Measurements from ENCODE around the gene SLC39A11.
"Not testable (repeated sequence)": the region's sequence is repeated elsewhere in the genome, so short reads cannot be mapped to it uniquely, and the experiment has no call there.

Gene SLC39A11

DNA sequence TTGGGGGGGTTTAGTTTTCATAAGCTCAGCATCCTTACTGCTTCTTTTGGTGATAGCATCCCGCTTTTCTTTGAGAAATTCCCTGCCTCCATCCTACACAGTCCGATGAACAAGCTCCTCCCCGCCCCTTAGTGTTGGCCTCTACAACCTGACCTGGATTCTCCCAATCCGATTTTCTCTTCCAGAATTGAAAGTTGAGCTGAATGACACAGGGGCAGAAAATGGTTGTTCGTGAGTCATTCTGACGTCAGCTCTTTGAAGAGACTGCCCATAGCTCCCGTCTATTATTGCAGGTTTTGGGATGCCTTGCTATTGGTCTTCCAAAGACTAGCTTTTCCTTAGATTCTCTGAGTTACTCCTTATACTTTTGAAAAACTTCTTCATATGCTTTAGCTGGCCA is 279.7 kb downstream of the SLC39A11 start:
- DNase-seq = no peak

DNA sequence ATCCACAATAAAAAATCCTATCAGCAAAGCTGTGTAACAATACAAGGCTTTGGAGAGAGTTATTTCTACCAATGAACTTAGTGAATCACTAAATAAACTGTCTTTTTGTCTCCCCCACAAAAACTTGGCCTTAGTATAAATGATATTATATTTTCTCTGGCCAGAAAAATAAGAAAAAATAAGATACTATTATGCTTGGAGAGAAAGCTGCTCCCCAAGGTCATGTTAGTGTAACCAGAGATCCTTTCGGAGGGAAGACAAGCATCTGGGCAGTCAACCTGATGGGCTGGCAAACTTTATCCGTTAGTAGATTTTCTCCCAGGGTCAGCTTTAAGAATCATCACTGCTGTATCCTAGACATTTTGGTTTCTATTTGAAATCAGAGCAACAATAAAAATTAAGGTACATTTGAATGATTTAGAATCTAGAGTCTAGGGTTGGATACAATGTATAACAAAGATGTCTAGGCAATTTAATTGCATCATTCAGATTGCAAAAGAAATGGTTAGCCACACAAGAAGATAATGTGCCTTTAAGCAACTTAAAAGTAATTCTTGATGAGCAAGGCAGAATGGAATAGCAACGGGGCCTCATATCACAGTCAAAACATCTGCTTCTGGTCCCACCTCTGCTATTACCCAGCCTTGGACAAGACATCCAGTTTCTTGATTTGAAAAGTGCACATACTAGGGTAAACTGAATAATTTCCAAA is 280.4 kb downstream of the SLC39A11 start:
- no peak for DNase-seq

DNA sequence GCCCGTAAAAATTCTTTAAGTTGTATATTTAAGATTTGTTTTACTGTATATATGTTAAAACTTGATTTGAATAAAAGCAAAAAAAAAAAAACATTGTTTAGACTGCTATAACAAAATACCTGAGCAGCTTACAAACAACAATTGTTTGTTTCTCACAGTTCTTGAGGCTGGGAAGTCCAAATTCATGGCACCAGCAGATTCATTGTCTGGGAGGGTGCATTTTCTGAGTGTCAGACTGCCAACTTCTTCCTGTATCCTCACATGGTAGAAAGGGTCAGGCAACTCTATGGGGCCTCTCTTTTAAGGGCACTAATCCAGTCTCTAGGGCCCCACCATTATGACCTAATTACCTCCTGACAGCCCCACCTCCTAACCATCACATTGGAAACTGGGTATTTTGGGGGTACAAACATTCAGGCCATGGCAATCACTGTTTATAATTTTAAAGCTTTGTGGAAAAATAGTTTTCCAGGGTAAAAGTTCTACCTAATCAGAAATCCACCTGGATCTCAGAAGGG is 281.4 kb downstream of the SLC39A11 start:
- no peak for DNase-seq

DNA sequence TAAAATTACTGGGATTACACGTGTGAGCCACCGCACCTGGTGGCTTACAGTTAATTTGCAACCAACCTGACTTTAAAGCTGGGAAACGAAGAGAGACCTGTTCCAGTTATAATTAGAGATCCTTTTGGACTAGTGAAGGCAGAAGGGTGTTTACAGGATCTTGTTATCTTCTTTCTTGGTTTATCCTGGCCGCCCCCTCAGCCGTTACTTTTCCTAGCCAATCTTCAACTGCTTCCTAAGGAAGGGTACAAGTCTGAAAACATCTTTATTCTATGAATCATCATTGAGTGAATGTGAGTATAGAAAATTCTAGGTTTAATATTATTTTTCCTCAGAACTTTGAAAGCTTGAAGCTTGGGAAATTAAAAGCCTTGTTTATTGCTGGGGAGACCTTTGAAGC is 286.5 kb downstream of the SLC39A11 start:
- DNase-seq = no peak

DNA sequence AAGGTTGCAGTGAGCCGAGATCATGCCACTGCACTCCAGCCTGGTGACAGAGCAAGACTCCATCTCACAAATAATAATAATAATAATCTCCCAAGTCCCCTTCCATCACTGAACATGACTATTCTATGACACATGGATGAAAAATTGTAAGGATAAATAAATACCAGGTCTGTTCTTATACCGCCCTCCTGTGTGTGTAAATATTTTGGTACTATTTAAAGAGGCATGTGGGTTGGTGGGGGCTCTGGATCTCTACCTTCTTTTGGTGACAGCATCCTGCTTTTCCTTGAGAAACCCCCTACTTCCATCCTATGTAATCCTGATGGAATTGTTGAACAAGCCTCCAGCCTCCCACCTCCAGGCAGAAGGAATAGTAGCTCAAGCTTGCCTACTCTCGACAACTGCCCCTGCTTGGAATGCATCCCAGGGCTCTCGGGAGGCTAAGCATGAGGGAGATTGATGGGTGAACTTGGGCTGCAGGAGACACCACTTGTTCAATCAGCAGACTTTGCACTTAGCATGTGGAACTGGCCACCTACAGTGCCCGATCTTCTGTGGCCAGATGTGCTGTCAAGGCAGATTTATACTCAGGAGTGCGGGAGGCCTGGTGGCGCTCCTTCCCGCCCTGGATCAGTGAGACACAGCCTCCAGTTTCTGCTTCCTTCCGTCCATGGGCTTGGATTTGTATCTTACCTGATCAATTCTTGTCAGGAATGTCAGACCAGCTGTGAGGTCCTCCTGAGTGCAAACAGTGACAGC is 287.4 kb downstream of the SLC39A11 start:
- DNase-seq = no peak

DNA sequence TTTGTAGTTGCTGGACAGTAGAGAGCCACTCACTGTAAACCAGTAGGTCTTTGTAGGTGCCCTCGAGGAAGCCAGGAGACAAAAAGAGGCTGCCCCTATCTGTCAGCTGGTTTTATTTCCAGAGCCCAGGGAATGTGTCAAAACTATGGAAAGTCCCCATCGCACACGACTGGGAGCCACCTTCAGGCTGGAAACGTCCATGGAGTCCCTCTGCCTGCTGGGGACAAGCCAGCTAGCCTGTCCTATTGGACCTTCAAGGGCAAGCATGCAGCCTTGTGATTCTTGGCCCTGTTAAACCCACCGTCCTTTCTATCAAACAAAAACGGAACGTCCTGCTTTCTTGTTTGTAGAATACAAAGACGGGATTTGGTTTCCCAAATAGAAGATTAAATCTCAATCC is 289.8 kb downstream of the SLC39A11 start:
- no peak for DNase-seq

DNA sequence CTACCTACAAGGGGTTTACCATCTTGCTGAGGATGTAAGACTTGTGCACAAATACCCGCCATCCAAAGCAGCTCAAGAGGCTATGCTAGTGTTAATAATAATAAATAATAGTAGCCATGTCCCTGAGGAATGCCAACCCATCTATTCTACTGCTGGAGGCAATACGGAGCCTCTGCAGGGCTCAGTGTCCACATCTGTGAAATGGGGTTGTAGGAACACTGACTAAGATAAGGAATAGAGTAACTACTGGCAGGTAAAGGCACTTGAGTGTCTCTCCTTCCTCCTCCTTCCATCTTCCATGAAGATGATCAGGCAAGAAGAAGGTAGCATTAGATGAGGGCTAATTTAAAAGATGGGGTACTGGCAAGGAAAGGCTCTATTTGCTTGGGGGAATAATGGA is 295.3 kb downstream of the SLC39A11 start:
- DNase-seq = no peak

DNA sequence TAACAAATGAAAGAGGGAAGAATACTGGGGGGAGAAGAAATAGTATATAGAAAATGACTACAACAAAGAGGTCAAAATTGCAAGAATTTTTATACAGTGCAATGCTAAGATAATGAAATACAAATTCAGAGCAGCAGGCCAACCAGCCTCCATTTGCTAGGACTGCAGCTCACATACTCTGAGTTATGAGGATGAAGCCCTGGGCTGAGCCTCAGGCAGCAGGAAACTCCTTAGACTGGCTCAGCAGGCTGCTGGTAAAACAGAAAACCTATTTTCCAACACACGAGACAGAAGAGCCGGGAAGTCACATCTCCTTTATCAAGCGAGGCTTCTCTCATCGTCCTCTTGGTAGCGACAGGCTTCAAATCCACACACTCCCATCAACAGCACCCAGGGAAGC is 296.5 kb downstream of the SLC39A11 start:
- no peak for DNase-seq

DNA sequence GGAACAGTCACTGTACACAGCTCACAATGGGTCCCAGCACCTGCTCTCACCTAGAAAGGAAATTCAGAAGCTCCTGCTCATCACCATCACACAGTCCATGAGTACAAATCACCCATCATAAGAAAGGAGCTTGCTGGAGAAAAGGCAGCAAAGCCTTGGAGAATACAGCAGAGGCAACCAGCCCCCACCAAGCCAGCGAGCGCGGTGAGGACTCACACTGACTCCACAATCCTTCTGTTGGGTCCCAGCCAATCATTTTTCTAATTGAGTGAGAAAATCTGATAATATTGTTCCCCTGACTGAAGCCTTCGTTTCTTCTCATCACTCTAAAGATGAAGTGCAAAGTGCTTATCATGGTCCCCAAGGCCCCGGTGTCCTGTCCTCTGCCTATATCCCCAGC is 298.3 kb downstream of the SLC39A11 start:
- no peak for DNase-seq

DNA sequence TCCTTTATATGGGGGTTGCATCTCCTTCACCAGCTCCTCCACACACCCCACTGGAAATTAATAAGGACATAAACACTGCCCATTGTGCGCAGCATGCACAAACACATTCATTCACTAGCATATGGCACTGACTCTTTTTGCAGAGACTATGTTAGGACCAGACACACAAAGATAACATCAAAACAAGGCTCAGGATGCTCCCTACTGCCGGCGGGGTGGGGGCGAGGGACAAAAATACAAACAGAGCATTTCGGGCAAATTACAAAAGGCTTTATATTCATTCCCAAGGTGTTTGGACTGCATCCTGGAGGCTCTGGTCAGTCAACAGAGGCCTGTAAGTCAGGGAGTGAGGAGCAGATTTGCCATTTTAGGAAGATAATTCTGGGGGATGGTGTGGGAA is 299.7 kb downstream of the SLC39A11 start:
- DNase-seq = no peak

DNA sequence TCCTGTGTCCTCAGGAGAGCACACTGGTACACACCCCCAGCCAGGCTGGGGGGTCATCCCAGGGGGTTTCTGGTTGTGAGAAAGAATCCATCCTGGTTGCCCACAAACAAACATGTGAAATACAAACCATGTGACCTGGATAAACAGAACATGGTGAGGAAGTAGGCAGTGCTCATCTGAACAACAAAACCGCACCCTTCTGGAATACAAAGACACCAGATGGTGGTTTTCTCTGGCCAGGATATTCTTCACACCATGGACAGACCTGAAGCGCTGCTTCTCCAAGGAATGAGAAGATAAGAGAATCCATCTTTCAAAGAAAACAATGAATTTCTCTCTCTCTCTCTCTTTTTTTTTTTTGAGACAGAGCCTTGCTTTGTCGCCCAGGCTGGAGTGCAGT is 302.3 kb downstream of the SLC39A11 start:
- DNase-seq = no peak

DNA sequence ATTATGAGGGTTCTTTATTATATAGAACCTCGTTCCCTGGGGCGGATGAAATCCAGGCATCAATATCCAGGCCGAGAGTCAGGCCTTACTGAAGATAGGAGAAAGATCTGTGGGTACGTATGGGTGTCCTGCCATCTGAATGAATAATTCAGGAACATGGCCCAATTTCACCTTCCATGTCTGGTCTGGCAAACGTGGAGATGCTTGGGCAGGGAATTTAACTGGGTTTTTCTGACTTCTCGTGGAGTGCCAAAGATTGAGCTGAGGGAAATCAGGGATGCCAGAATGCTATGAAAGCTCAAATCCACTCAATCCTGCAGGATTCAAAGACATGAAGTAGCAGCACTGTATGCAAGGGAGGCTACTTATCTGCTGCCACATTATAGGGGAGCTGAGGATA is 302.8 kb downstream of the SLC39A11 start:
- DNase-seq = no peak

DNA sequence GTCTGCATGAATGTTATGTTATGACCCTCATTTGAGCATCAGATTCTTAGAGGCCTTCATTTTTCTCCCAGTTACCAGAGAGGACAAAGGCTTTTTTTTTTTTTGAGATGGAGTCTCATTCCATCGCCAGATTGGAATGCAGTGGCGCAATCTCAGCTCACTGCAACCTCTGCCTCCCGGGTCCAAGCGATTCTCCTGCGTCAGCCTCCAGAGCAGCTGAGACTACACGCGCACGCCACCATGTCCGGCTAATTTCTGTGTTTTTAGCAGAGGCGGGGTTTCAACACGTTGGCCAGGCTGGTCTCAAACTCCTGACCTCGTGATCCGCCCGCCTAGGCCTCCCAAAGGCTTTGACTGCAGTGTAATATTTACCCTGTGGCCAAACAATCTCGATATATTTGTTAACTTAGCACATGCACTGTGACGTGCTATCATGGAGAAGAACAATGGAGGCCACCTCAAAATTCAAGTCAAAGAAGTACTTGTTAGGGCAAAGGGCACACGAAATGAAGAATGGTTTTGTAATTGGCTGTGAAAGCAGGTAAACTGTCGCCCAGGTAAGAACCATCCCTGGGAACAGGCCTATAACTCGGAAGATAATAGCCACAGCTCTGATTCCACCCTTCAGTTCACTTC is 303.4 kb downstream of the SLC39A11 start:
- DNase-seq = no peak

DNA sequence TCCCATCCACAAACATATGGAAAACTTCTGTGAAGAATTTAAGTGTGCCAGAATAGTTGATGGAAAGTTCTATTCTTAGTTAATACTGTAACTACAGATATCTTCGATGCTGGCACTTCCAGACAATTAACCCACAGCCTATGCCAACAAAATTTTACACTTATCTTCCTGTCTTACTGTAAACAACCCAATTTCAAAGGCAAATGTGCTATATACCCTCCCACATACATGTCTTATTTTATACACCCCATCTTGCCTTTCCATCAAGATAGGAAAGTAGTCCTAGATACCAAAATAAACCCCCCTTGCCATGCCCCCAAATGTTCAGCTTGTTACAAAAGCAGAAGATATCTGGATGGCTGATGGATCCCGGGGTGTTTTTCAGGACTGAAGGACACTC is 306.3 kb downstream of the SLC39A11 start:
- DNase-seq = no peak

DNA sequence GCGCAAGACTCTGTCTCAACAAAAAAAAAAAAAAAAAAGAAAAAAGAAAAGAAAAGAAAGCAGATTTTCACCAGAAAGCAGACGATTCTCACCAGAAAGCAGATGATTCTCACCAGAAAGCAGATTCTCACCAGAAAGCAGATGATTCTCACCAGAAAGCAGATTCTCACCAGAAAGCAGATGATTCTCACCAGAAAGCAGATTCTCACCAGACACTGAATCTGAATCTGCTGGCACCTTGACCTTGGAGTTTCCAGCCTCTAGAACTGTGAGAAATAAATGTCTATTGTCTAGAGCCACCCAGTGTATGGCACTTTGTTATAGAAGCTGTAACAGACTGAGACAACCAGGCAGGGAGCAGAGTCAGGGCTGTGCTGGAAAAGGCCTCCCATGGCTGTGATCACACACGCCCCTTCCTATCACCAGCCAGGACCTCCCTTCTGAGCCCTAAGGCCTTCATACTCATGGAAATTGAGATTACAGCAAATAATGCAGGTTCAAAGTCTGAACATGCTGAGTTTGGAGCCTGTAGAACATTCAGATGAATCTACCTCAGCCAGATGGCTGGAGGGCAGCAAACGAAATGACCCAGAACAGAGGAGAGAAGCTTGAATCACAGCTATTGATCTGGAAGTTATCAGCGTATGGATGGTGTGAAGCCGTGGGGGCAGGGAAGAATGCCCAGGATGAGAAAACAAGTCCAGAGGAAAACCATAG is 309.3 kb downstream of the SLC39A11 start:
- no peak for DNase-seq

DNA sequence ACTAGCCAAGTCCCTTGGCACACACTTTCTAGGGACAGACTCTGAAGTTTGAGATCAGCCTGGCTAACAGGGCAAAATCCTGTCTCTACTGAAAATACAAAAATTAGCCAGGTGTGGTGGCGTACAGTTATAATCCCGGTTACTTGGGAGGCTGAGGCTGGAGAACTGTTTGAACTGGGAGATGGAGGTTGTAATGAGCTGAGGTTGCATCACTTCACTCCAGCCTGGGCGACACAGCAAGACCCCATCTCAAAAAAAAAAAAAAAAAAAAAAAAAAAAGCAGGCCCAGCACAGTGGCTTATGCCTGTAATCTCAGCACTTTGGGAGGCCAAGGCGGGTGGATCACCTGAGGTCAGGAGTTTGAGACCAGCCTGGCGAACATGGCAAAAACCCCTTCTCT is 310.1 kb downstream of the SLC39A11 start:
- DNase-seq = not testable (repeated sequence)

DNA sequence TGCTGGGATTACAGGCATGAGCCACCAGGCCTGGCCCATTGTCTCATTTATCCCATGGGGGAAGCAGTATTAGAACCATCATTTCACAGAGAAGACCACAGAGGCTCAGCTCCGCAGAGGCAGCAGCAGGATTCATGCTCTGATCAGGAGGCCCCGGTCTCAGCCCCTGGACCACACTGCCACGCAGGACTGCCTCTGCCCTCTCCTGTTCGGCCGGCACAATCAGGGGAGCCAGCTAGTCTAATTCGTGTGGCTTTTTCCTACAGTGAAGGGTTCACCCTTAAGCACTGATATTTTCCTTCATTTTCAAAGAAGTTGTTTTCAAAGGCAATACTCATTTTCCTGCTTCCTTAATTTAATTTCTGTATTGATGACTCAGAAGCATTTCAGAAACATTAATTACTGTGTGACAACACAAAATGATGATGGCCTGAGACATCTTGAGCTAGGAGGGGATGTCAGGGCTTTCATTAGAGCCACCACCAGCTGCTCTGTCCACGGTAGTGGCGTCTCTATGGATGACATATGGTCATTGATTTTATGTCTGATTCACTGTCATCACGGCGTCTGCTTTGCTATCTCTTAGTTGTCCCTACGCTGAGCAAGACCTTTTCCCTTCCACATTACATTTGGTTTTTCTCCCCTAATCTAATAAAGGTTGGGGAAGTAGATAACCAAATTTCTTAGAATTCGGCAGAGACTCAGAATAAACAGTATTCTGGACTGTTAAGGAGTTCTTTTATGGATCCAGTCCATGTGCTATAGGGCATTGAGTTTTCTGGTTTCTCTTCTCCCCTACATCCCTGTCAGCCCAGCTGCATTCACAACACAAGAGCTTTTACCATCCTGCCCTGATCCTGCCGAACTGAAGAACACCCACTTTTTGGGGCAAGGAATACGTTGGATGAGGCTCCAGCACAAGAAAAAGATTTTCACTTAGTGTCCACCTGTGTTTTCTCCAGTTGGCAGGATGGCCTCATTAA is 314.0 kb downstream of the SLC39A11 start:
- no peak for DNase-seq

DNA sequence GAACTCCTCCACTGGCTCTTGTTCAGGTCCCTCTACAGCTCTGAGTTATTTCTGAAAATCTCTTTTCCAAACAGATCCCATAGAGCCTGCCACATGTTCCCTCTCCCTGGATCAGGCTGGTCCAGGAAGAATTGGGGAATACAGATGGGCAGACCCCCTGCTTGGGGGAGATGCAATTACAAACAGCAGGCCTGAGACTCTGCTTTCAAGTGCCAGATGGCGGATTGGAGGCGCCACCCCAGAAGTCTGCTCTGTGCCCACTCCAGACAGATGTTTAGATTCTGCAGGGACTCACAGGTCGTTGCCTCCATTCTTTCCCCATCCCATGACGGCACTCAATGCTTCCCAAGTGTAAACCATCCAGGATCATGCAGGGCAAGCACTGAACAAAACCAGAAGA is 316.6 kb downstream of the SLC39A11 start:
- no peak for DNase-seq

DNA sequence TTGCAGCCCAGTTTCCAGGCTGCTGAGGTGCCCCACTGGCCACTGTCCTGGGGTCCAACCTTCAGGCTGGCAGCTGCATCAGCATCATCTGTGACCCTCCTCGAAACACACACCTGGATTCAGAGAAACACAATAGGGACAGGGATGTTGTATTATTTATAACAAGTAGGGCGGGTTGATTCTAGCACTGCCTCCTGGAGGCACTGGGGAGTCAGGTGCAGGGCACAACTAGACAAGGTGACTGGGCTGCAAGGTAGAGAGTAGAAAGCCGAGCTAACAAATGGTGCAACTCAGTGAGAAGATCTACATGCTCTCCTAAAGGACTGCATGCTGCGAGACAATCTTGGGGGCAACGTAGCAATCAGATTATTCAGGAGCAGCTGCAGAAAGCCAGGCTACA is 317.3 kb downstream of the SLC39A11 start:
- DNase-seq = no peak

DNA sequence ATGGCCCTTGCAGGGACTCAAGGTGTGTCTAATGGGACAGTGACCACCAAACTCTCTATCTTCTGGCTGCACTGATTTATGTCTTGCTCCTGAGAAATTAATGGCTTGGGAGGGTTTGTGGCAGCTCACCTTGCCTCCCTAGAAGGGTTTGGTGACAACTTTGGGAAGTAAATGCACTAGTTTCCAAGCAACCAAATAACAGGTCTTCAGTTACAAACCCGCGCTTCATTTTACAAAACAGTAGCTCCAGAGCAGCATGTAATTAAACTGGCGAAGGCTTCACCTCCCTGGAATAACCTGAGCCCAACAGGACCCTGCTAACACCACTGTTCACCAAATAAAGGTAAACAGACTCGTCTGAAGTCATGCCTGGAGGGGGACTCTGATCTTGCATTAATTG is 318.3 kb downstream of the SLC39A11 start:
- DNase-seq = no peak

DNA sequence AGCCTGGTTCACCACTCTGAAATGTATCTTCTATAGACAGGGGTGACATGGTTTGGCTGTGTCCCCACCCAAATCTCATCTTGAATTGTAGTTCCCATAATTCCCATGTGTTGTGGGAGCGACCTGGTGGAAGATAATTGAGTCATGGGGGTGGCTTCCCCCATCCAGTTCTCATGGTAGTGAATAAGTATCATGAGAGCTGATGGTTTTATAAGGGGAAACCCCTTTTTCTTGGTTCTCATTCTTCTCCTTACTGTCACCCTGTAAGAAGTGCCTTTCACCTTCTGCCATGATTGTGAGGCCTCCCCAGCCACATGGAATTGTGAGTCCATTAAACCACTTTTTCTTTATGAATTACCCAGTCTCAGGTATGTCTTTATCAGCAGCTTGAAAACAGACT is 319.3 kb downstream of the SLC39A11 start:
- not testable (repeated sequence) for DNase-seq

DNA sequence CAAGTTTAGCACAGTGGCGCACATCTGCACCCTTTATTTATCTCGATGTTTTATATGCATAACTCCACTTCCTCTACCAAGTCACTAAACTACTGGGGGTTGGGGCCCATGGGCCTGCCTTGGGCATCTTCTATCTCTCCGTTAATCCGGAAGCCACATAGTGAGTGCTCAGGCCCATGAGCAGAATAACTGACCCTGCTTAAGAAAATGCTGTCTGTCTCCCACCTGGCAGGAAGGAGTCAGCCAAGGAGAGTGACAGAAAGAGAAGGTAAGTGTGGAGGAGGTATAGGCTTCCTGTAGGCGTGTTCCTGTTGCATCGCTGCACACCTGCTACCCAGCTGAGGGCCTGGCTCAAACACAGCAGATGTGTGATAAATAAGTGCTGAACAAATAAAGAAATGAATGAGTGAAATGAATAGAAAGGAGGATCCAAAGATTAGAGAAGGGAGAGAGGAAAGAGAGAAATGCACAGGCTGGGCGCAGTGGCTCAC is 320.1 kb downstream of the SLC39A11 start:
- DNase-seq = no peak
